Measurements from ENCODE around the gene DENND4A.
"Not testable (repeated sequence)": the region's sequence is repeated elsewhere in the genome, so short reads cannot be mapped to it uniquely, and the experiment has no call there.

Gene DENND4A

GRCh38 chr15:65787260-65787659 is 4.8 kb downstream of the DENND4A start:
- DNase-seq: no peak

- no peak for DNase-seq
Observed at GRCh38 chr15:65785151-65785550, 6.9 kb downstream of the DENND4A start.

- no peak for DNase-seq
Observed at GRCh38 chr15:65783872-65784271, 8.2 kb downstream of the DENND4A start.

GRCh38 chr15:65782096-65782495 is 10.0 kb downstream of the DENND4A start:
- DNase-seq: no peak

- not testable (repeated sequence) for DNase-seq
Observed at GRCh38 chr15:65778701-65779100, 13.4 kb downstream of the DENND4A start.

- no peak for DNase-seq
Observed at GRCh38 chr15:65778269-65778668, 13.8 kb downstream of the DENND4A start.

- DNase-seq: no peak
Observed at GRCh38 chr15:65777843-65778242, 14.2 kb downstream of the DENND4A start.

- DNase-seq: no peak
Observed at GRCh38 chr15:65777053-65777452, 15.0 kb downstream of the DENND4A start.

- DNase-seq: no peak
Observed at GRCh38 chr15:65773386-65774111, 18.5 kb downstream of the DENND4A start.

GRCh38 chr15:65772930-65773329 is 19.2 kb downstream of the DENND4A start:
- DNase-seq: no peak

GRCh38 chr15:65771870-65772269 is 20.2 kb downstream of the DENND4A start:
- DNase-seq: no peak

GRCh38 chr15:65769482-65769881 is 22.6 kb downstream of the DENND4A start:
- no peak for DNase-seq

GRCh38 chr15:65767895-65768294 is 24.2 kb downstream of the DENND4A start:
- DNase-seq: no peak

GRCh38 chr15:65767264-65767595 is 24.9 kb downstream of the DENND4A start:
- no peak for DNase-seq

GRCh38 chr15:65766422-65767263 is 25.4 kb downstream of the DENND4A start:
- DNase-seq: peak; percentile 47

- DNase-seq: no peak
Observed at GRCh38 chr15:65765106-65765505, 27.0 kb downstream of the DENND4A start.

- DNase-seq: no peak
Observed at GRCh38 chr15:65762914-65763787, 28.9 kb downstream of the DENND4A start.

- DNase-seq: no peak
Observed at GRCh38 chr15:65762399-65762798, 29.7 kb downstream of the DENND4A start.

GRCh38 chr15:65761210-65761926 is 30.7 kb downstream of the DENND4A start:
- DNase-seq: no peak

- DNase-seq: no peak
Observed at GRCh38 chr15:65759441-65759840, 32.7 kb downstream of the DENND4A start.

- DNase-seq: no peak
Observed at GRCh38 chr15:65758242-65758641, 33.9 kb downstream of the DENND4A start.

GRCh38 chr15:65757256-65757655 is 34.8 kb downstream of the DENND4A start:
- no peak for DNase-seq
